ENCODE measurements around the gene ZNF367.

DNA sequence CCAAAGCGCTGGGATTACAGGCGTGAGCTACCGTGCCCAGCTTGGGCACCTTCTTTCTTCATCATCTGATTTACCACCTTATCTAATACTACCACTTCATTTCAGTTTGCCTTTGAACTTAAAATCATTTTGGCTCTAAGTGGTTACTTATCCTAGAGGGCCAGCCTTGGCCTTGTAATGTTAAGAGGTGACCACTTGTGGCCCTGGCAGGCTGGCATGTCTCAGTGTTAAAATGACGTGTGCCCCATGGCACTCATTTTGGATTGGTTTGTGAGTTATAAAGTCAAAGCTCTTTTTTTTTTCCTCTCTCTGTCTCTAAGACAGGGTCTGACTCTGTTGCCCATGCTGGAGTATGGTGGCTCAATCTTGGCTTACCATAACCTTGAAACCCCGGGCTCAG lies 49.6 kb upstream of the ZNF367 start:
- TF ChIP-seq POLR2AphosphoS5 (IDR thresholded peaks at IDR 0.05; ENCODE audit: low read depth, low read length): no peak
- TF ChIP-seq TAF1 (IDR thresholded peaks at IDR 0.05; ENCODE audit: borderline replicate concordance, insufficient read depth, low read length): no peak
- TF ChIP-seq SIN3A (IDR thresholded peaks at IDR 0.05; ENCODE audit: borderline replicate concordance, insufficient read depth, low read length): no peak
- TF ChIP-seq, protein P1, sequence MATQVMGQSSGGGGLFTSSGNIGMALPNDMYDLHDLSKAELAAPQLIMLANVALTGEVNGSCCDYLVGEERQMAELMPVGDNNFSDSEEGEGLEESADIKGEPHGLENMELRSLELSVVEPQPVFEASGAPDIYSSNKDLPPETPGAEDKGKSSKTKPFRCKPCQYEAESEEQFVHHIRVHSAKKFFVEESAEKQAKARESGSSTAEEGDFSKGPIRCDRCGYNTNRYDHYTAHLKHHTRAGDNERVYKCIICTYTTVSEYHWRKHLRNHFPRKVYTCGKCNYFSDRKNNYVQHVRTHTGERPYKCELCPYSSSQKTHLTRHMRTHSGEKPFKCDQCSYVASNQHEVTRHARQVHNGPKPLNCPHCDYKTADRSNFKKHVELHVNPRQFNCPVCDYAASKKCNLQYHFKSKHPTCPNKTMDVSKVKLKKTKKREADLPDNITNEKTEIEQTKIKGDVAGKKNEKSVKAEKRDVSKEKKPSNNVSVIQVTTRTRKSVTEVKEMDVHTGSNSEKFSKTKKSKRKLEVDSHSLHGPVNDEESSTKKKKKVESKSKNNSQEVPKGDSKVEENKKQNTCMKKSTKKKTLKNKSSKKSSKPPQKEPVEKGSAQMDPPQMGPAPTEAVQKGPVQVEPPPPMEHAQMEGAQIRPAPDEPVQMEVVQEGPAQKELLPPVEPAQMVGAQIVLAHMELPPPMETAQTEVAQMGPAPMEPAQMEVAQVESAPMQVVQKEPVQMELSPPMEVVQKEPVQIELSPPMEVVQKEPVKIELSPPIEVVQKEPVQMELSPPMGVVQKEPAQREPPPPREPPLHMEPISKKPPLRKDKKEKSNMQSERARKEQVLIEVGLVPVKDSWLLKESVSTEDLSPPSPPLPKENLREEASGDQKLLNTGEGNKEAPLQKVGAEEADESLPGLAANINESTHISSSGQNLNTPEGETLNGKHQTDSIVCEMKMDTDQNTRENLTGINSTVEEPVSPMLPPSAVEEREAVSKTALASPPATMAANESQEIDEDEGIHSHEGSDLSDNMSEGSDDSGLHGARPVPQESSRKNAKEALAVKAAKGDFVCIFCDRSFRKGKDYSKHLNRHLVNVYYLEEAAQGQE (IDR thresholded peaks at IDR 0.05; ENCODE audit: insufficient read depth in 1 of 2, low read depth in 2 of 2, low read length in 2 of 2): no peak
- TF ChIP-seq FOXP2 (optimal IDR thresholded peaks at IDR 0.05; ENCODE audit: borderline replicate concordance, extremely low read depth, extremely low read length, insufficient read depth): no peak

Measured in PFSK-1 (cell line).